GM10266 (cell line): ENCODE measurements around the gene EYS.

ENCODE experiments used
- DNase-seq: peaks from one replicate; pipeline ENCODE4 v3.0.0; 2012; ENCODE audit errors: extremely low spot score
- CTCF ChIP-seq: IDR thresholded peaks from 2 replicates; pipeline ENCODE4 v1.5.1; 2012; ENCODE audit warnings: mild to moderate bottlenecking, low read depth; ENCODE audit not compliant: control insufficient read depth, insufficient read depth; ENCODE audit errors: missing control alignments

The EYS gene

GRCh38 chr6:63709148-63709547 lies 1997.9 kb downstream of the EYS start:
- no peak for TF ChIP-seq CTCF
- DNase-seq = no peak

DNA sequence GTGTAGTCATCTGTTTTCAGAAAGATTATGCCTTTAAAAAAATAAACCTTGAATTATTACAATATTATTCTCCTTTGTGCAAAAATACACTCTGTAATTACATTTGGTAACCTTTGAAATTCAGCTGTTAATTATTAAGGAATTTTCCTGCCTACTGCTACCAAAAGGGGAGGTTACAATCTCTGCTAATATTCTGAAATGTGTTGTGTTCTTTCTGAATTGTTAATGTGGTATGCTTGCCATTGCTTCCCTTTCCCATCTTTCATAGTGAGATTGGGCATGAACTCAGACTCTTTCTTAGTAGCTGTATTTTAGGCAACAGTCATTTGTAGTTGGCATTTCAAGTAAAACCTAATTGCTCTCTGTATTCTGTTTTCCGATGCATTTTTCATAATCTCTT lies 1998.4 kb downstream of the EYS start:
- no peak for DNase-seq
- no peak for TF ChIP-seq CTCF

DNA sequence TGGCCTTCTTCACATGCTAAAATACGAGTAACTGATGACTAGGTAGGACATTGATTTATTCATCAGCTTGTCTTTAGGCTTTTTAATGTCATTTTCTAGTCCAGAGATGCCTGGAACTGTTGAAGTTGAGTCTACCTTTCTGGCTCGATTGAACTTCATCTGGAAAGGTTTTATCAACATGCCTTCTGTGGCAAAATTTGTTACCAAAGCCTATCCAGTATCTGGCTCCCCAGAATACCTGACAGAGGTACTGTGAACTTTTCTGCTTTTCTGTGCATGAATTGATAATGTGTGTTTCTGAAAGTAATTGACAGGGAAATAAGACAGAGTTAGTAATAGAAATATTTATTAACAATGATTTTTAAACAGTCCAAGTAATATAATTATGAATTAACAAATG lies 2000.4 kb downstream of the EYS start:
- no peak for DNase-seq
- TF ChIP-seq CTCF = no peak

GRCh38 chr6:63705707-63706106 lies 2001.3 kb downstream of the EYS start:
- DNase-seq = no peak
- TF ChIP-seq CTCF = no peak

GRCh38 chr6:63690221-63690620 lies 2016.8 kb downstream of the EYS start:
- no peak for TF ChIP-seq CTCF
- DNase-seq = no peak

- TF ChIP-seq CTCF = no peak
- no peak for DNase-seq
Measured at GRCh38 chr6:63689421-63689820, 2017.6 kb downstream of the EYS start.

- no peak for TF ChIP-seq CTCF
- peak; percentile 26 for DNase-seq
Measured at GRCh38 chr6:63685446-63686379, 2021.3 kb downstream of the EYS start.
